H9 (cell line): ENCODE results near the gene NOXA1. TPM values are rescaled to one million over a fixed set of nuclear protein-coding genes. Genes with fewer than 3 reads are reported as not detected.
A peak's percentile ranks its signal among the peaks of the same experiment; 100 is the strongest.

Experiments
- DNase-seq: peaks from one replicate; pipeline ENCODE4 v3.0.0-alpha.2; 2017
- H2AFZ ChIP-seq: one replicate; pipeline ENCODE4 v1.6.1; 2013; ENCODE audit warnings: mild to moderate bottlenecking, low read length, control low read depth, moderate library complexity
- H2AK5ac ChIP-seq: 2 replicates; pipeline ENCODE4 v1.6.1; 2013; ENCODE audit warnings: low read length, control low read depth, mixed read lengths; ENCODE audit not compliant: insufficient read length
- H2BK120ac ChIP-seq: one replicate; pipeline ENCODE4 v1.6.1; 2013; ENCODE audit warnings: low read depth, mild to moderate bottlenecking, low read length, control low read depth, inconsistent platforms; ENCODE audit not compliant: poor library complexity, severe bottlenecking
- H2BK12ac ChIP-seq: 2 replicates; pipeline ENCODE4 v1.6.1; 2013; ENCODE audit warnings: low read length, control low read depth, mixed read lengths, low read depth; ENCODE audit not compliant: insufficient read length
- H2BK15ac ChIP-seq: 2 replicates; pipeline ENCODE4 v1.6.1; 2013; ENCODE audit warnings: low read depth, low read length, control low read depth
- H2BK20ac ChIP-seq: one replicate; pipeline ENCODE4 v1.6.1; 2013; ENCODE audit warnings: low read depth, mild to moderate bottlenecking, low read length, control low read depth, inconsistent platforms; ENCODE audit not compliant: poor library complexity, severe bottlenecking
- H2BK5ac ChIP-seq: 2 replicates; pipeline ENCODE4 v1.6.1; 2013; ENCODE audit warnings: low read length, control low read depth, mixed read lengths; ENCODE audit not compliant: insufficient read length
- H3K14ac ChIP-seq: 2 replicates; pipeline ENCODE4 v1.6.1; 2013; ENCODE audit warnings: low read length, control low read depth; ENCODE audit not compliant: insufficient read depth
- H3K18ac ChIP-seq: 2 replicates; pipeline ENCODE4 v1.6.1; 2013; ENCODE audit warnings: low read depth, mild to moderate bottlenecking, mixed read lengths, low read length, control low read depth; ENCODE audit not compliant: insufficient read length
- H3K23ac ChIP-seq: 2 replicates; pipeline ENCODE4 v1.6.1; 2013; ENCODE audit warnings: low read length, control low read depth, mixed read lengths, low read depth; ENCODE audit not compliant: insufficient read length
- H3K23me2 ChIP-seq: 2 replicates; pipeline ENCODE4 v1.6.1; 2013; ENCODE audit warnings: low read depth, mild to moderate bottlenecking, mixed read lengths, low read length, control low read depth; ENCODE audit not compliant: insufficient read length, poor library complexity, severe bottlenecking
- H3K27ac ChIP-seq: 2 replicates; pipeline ENCODE4 v1.5.1; 2013; ENCODE audit warnings: low read length, control low read depth, mixed read lengths, low read depth; ENCODE audit not compliant: insufficient read length
- H3K27me3 ChIP-seq: 2 replicates; pipeline ENCODE4 v1.6.1; 2013; ENCODE audit warnings: low read length, control low read depth, inconsistent platforms; ENCODE audit not compliant: insufficient read depth
- H3K4ac ChIP-seq: 2 replicates; pipeline ENCODE4 v1.6.1; 2013; ENCODE audit warnings: low read depth, mild to moderate bottlenecking, control low read depth, inconsistent platforms, low read length, moderate library complexity
- H3K4me1 ChIP-seq: 2 replicates; pipeline ENCODE4 v1.6.1; 2013; ENCODE audit warnings: low read length, control low read depth, inconsistent platforms; ENCODE audit not compliant: insufficient read depth
- H3K4me2 ChIP-seq: 2 replicates; pipeline ENCODE4 v1.6.1; 2013; ENCODE audit warnings: low read length, control low read depth, mixed read lengths; ENCODE audit not compliant: insufficient read length, insufficient read depth
- H3K56ac ChIP-seq: 2 replicates; pipeline ENCODE4 v1.6.1; 2013; ENCODE audit warnings: low read depth, mild to moderate bottlenecking, mixed read lengths, low read length, control low read depth; ENCODE audit not compliant: insufficient read length
- H3K79me1 ChIP-seq: 2 replicates; pipeline ENCODE4 v1.6.1; 2013; ENCODE audit warnings: low read depth, mild to moderate bottlenecking, moderate library complexity, low read length, control low read depth, inconsistent platforms; ENCODE audit not compliant: insufficient read depth, poor library complexity, severe bottlenecking
- H3K79me2 ChIP-seq: 2 replicates; pipeline ENCODE4 v1.6.1; 2013; ENCODE audit warnings: low read length, control low read depth, inconsistent platforms; ENCODE audit not compliant: insufficient read depth
- H3K9ac ChIP-seq: 2 replicates; pipeline ENCODE4 v1.6.1; 2013; ENCODE audit warnings: low read length, control low read depth, mixed read lengths; ENCODE audit not compliant: insufficient read length; ENCODE audit errors: extremely low read depth
- H3K9me3 ChIP-seq: one replicate; pipeline ENCODE4 v1.6.1; 2013; ENCODE audit warnings: low read depth, low read length, inconsistent platforms; ENCODE audit not compliant: control insufficient read depth
- H3T11ph ChIP-seq: one replicate; pipeline ENCODE4 v1.6.1; 2013; ENCODE audit warnings: mild to moderate bottlenecking, low read length, control low read depth, inconsistent platforms
- H4K20me1 ChIP-seq: one replicate; pipeline ENCODE4 v1.6.1; 2013; ENCODE audit not compliant: control insufficient read depth, insufficient read length, insufficient read depth
- H4K5ac ChIP-seq: 2 replicates; pipeline ENCODE4 v1.6.1; 2013; ENCODE audit warnings: low read depth, mild to moderate bottlenecking, mixed read lengths, low read length, control low read depth; ENCODE audit not compliant: insufficient read length
- H4K8ac ChIP-seq: replicated peaks from 2 replicates; pipeline ENCODE4 v1.6.1; 2013; ENCODE audit warnings: low read length, control low read depth, mixed read lengths, low read depth; ENCODE audit not compliant: insufficient read length
- H4K91ac ChIP-seq: 2 replicates; pipeline ENCODE4 v1.6.1; 2013; ENCODE audit warnings: low read depth, mild to moderate bottlenecking, moderate library complexity, mixed read lengths, low read length, control low read depth; ENCODE audit not compliant: insufficient read length
- H3K27ac Mint-ChIP-seq, 3 experiments: 2 replicates in 2 of 3; 3 replicates in 1 of 3; pipeline ENCODE4 v1.8.0; 2020 to 2021; ENCODE audit warnings: mixed read lengths in 3 of 3, mild to moderate bottlenecking in 1 of 3, moderate library complexity in 1 of 3
- H3K27me3 Mint-ChIP-seq: 2 replicates; pipeline ENCODE4 v1.8.0; 2021; ENCODE audit warnings: low read depth, mild to moderate bottlenecking, moderate library complexity, mixed read lengths
- H3K36me3 Mint-ChIP-seq, 3 experiments: 2 replicates in 2 of 3; 3 replicates in 1 of 3; pipeline ENCODE4 v1.8.0; 2020 to 2021; ENCODE audit warnings: low read depth in 3 of 3, mixed read lengths in 3 of 3; ENCODE audit not compliant: insufficient read depth in 1 of 3
- H3K4me1 Mint-ChIP-seq, 2 experiments: 2 replicates each; pipeline ENCODE4 v1.8.0; 2020; ENCODE audit warnings: mixed read lengths in 2 of 2
- H3K4me3 Mint-ChIP-seq, 2 experiments: 2 replicates in 1 of 2; 3 replicates in 1 of 2; pipeline ENCODE4 v1.8.0; 2020 to 2021; ENCODE audit warnings: mild to moderate bottlenecking in 2 of 2, mixed read lengths in 2 of 2, moderate library complexity in 1 of 2
- H3K9me3 Mint-ChIP-seq, 2 experiments: 2 replicates in 1 of 2; 3 replicates in 1 of 2; pipeline ENCODE4 v1.8.0; 2020; ENCODE audit warnings: mild to moderate bottlenecking in 2 of 2, mixed read lengths in 2 of 2, moderate library complexity in 1 of 2
- WGBS: extraction: QIAGEN DNeasy Blood & Tissue Kit; methylation state at CpG from one replicate; pipeline ENCODE4 v1.1.7; 2013; ENCODE audit warnings: missing lambda C conversion rate, low lambda C conversion rate, mixed read lengths; ENCODE audit not compliant: insufficient read length; ENCODE audit errors: extremely low coverage; 5-methylcytosine and 5-hydroxymethylcytosine counted together
- total RNA-seq: library from RNA; stranded (reverse); gene quantifications from 2 replicates; pipeline ENCODE4 v1.2.1, GENCODE V29; 2021
- TF ChIP-seq, protein P1 (sequence below): fragments of 200-600 bp; sonication (generic); conservative IDR thresholded peaks from 3 replicates; pipeline ENCODE4 v1.8.0; 2021; ENCODE audit warnings: antibody characterized with exemption, mild to moderate bottlenecking

The NOXA1 gene
- total RNA-seq, 1 experiment from 2014 or later: 2.0 TPM

DNA sequence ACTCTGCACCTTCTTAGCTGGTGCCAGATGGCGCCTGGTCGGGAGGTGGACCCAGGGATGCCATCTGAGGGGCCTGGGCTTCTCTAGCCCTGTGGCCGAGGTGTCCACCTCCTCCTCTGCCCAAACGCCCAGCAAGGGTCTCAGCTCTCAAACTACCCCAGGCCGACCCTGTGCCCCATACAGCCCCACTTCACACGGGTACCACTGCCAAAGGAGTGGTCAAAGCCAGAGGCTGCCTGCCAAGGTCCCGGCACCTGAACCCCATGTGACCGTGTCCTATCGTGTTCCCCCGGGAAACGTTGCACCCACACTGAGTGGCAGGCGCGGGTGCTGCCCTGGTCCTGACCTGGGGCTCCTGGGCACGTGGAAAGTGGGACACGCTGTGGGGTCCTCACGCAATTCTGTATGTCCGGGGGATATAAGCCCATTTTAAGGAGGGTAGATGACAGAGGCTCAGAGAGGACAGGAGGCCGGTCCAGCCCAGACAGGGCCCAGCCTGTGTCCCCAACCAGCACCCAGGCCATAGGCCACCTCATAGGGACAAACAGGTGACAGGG, 16.0 kb downstream of the NOXA1 start:
- Histone ChIP-seq H3K27me3 (no peaks in the 10 kb centered on the region), H3K23me2 (no peaks in the 10 kb centered on the region), H4K5ac (no peak overlapping the region), H3K56ac (no peak overlapping the region), H2BK12ac (no peak overlapping the region), H3K9me3 (no peaks in the 10 kb centered on the region), H3T11ph (no peak overlapping the region), H2BK20ac (no peak overlapping the region), H3K79me1 (no peaks in the 10 kb centered on the region), H4K8ac (no peak overlapping the region), H3K4me2 (no peak overlapping the region), H4K20me1 (no peaks in the 10 kb centered on the region), H4K91ac (no peak overlapping the region), H3K23ac (no peak overlapping the region), H2AFZ (no peak overlapping the region), H3K27ac (no peak overlapping the region), H3K18ac (no peak overlapping the region), H2BK5ac (no peak overlapping the region), H3K4ac (no peak overlapping the region), H2AK5ac (no peak overlapping the region), H3K79me2 (no peaks in the 10 kb centered on the region), H3K9ac (no peak overlapping the region), H2BK15ac (no peak overlapping the region), H3K14ac (no peak overlapping the region), H2BK120ac (no peak overlapping the region), H3K4me1 (no peaks in the 10 kb centered on the region)
- H3K4me1 Mint-ChIP-seq: peaks cover 0 to 2% of the 10 kb centered on the region in 2 experiments; a peak in 2 of 4 replicates
- H3K4me3 Mint-ChIP-seq: peak overlapping the region in 1 of 2 experiments; percentile 19; a peak in 1 of 5 replicates
- WGBS: no CpG with 5 or more reads among the region's 18 CpGs
- peaks cover 14% of the 10 kb centered on the region for H3K27me3 Mint-ChIP-seq
- TF ChIP-seq, protein P1, sequence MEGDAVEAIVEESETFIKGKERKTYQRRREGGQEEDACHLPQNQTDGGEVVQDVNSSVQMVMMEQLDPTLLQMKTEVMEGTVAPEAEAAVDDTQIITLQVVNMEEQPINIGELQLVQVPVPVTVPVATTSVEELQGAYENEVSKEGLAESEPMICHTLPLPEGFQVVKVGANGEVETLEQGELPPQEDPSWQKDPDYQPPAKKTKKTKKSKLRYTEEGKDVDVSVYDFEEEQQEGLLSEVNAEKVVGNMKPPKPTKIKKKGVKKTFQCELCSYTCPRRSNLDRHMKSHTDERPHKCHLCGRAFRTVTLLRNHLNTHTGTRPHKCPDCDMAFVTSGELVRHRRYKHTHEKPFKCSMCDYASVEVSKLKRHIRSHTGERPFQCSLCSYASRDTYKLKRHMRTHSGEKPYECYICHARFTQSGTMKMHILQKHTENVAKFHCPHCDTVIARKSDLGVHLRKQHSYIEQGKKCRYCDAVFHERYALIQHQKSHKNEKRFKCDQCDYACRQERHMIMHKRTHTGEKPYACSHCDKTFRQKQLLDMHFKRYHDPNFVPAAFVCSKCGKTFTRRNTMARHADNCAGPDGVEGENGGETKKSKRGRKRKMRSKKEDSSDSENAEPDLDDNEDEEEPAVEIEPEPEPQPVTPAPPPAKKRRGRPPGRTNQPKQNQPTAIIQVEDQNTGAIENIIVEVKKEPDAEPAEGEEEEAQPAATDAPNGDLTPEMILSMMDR: no peak
- 0 out of 5 replicates have a peak, but pooled peaks cover 0 to 1% of the 10 kb centered on the region in 2 experiments for H3K9me3 Mint-ChIP-seq
- no peaks in the 10 kb centered on the region for H3K36me3 Mint-ChIP-seq
- DNase-seq: no peak
- no peak overlapping the region for H3K27ac Mint-ChIP-seq
